ENCODE results near the gene FADS1. TPM values are rescaled to one million over a fixed set of nuclear protein-coding genes. Genes with fewer than 3 reads are reported as not detected.

Gene FADS1
- total and polyA plus RNA-seq, 11 donors: 14.3 to 72.6 (median 23.6) TPM

DNA sequence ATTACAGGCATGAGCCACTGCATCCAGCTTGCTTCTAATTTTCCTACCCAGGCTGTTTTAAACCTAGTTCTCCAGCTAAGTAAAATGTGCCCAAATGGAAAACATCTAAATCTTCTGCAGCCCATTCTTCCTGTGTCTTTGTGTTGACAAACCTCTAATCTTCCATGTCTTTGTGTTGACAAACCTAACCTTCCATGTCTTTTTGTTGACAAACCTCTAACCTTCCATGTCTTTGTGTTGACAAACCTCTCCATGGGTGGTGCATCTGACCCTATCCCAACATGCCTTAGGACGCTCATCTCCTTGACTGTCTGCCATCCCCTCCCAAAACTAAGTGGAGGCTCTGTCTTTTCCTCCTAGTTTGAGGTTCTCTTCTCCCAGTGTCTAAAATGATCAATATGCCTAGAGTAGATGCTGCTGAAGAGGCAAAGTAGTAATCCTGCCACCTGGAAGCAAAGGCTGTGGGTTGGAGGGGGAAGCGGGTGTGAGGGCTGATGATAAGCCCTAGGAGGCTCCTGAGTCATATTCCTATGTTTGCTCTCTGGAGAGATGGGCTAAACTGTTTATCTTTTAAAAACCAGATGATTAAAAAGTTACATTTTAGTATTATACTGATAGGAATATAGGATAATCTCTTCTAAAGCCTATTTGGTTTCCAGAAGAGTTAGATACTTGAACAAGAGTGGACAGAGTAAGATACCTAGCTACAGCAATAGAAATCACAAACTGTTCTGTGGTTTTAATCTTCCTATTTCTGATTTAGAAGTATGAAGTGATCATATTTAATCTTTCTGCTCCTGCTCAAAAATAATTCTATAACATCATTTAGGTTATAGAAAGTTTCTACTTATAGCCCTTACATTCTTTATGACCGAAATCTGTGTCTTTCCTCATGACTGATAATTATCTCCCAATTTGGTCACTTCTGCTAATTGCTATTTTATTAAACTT, 16.2 kb downstream of the FADS1 start:
- ATAC-seq (no peak), DNase-seq (no peak)
- peaks cover 0 to 58% (median 31%) of the 10 kb centered on the region in 9 donors for H3K36me3 ChIP-seq
- intact Hi-C loops (cut with DNase I): loop anchor here in 1 of 10 donors (5.0 kb wide), 1 partner anchor 152 kb away; the partner anchor contains the start of gene BEST1
- H3K4me1 ChIP-seq: peaks cover 0 to 14% (median 6%) of the 10 kb centered on the region in 12 donors
- no peaks in the 10 kb centered on the region for H3K27me3 ChIP-seq
- no peak overlapping the region for H3K4me3 ChIP-seq
- no peaks in the 10 kb centered on the region for H3K9me3 ChIP-seq
- no peak overlapping the region for H3K27ac ChIP-seq
- 78 to 97% (median 92%) methylated on average over 3 of the region's 3 CpGs for WGBS, 4 donors
- no peak for TF ChIP-seq POLR2A (IDR thresholded peaks at IDR 0.05)
- TF ChIP-seq, protein P1, sequence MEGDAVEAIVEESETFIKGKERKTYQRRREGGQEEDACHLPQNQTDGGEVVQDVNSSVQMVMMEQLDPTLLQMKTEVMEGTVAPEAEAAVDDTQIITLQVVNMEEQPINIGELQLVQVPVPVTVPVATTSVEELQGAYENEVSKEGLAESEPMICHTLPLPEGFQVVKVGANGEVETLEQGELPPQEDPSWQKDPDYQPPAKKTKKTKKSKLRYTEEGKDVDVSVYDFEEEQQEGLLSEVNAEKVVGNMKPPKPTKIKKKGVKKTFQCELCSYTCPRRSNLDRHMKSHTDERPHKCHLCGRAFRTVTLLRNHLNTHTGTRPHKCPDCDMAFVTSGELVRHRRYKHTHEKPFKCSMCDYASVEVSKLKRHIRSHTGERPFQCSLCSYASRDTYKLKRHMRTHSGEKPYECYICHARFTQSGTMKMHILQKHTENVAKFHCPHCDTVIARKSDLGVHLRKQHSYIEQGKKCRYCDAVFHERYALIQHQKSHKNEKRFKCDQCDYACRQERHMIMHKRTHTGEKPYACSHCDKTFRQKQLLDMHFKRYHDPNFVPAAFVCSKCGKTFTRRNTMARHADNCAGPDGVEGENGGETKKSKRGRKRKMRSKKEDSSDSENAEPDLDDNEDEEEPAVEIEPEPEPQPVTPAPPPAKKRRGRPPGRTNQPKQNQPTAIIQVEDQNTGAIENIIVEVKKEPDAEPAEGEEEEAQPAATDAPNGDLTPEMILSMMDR (IDR thresholded peaks at IDR 0.05): no peak

DNA sequence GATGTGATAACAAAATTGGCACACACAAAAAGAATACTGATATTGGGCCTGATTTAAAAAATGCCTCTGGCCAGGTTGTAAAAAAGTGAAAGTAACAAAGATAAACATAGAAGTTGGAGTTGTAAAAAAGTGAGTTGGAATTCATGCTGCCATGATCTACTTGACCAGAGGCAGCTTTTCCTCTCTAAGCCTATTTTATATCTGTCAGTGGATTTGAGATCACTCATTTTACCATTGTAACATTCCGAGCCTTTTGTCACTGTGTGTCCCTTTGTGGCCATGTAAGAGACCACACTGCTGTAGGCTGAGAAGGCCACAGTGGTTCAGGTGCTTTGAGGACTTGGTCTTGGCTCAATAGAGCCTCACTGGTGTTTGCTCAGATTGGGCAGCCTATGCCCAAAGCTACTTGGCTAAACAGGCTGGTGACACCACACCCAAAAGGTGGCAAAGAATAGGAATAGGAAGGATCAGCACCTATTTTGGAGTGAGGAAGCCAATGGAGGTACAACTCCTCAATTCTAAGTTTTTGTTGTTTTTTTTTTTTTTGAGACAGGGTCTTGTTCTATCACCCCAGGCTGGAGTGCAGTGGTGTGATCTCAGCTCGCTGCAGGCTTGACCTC, 17.0 kb downstream of the FADS1 start:
- Histone ChIP-seq H3K4me1 (peaks cover 0 to 14% (median 6%) of the 10 kb centered on the region in 12 donors), H3K36me3 (peaks cover 0 to 53% (median 26%) of the 10 kb centered on the region in 9 donors), H3K9me3 (no peaks in the 10 kb centered on the region), H3K27me3 (no peaks in the 10 kb centered on the region), H3K4me3 (no peak overlapping the region), H3K27ac (no peak overlapping the region)
- intact Hi-C loops (cut with DNase I): loop anchor here (5.0 to 10.0 kb wide), 11 partner anchors 73 to 575 kb away; partner anchors contain the start of genes BEST1 (in 1 of the 10) and FADS3 (in 1 of the 10)
- WGBS, 4 donors: 96 to 100% (median 96%) methylated on average over 2 of the region's 2 CpGs
- TF ChIP-seq POLR2A (IDR thresholded peaks at IDR 0.05): no peak
- TF ChIP-seq, protein P1 (IDR thresholded peaks at IDR 0.05): no peak
- DNase-seq (no peak), ATAC-seq (no peak)

DNA sequence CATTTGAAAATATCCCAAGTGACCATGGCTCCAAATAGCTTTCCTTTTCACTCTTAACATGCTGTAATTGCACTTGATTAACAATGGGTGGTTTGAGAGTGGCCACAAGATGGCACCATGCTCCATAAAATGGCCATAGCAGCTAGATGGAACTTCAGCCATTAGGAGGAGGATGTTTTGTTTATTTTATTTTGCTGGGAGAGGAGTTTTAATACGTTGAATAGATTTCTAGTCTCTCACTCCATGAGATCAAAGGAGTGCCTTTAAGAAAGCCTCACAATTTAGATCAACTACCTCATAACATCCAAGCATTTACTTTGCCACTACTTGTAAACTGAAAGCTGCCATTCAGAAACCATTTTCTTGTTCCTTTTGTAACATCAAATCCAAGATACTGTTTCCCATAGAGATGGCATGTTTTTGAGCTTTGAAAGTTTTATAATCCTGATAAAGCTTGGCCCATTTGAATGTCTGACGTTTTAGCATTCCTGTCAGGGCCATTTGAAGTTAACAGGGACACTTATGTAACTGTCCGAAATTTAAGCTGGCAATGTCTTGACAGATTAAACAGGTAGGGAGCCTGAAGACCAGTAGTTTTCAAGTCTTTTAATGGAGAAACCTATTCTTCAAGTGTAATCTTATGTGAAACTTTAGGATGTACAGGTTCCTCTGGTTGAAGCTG, 19.4 kb downstream of the FADS1 start:
- no peak overlapping the region for H3K4me3 ChIP-seq
- DNase-seq (peak; percentile 62 to 82 (median 78)), ATAC-seq (peak in 3 of 4 donors; percentile 34 to 38 (median 34))
- peaks cover 0 to 35% (median 11%) of the 10 kb centered on the region in 9 donors for H3K36me3 ChIP-seq
- no peaks in the 10 kb centered on the region for H3K9me3 ChIP-seq
- WGBS, 4 donors: 24 to 29% (median 26%) methylated on average over 3 of the region's 3 CpGs
- intact Hi-C loops (cut with DNase I): loop anchor here (1.0 to 10.0 kb wide), 18 partner anchors 74 to 577 kb away; partner anchors contain the start of gene FADS3 (in 1 of the 10)
- no peaks in the 10 kb centered on the region for H3K27me3 ChIP-seq
- H3K4me1 ChIP-seq: peaks cover 4 to 19% (median 15%) of the 10 kb centered on the region in 12 donors
- H3K27ac ChIP-seq: peak overlapping the region in 7 of 12 donors; percentile 1 to 61 (median 48)
- TF ChIP-seq, protein P1 (IDR thresholded peaks at IDR 0.05): peak; percentile 75 to 91 (median 84)
- no peak for TF ChIP-seq POLR2A (IDR thresholded peaks at IDR 0.05)
